SK-N-SH (cell line): Measurements from ENCODE around the gene FRZB. TPM values are rescaled to one million over a fixed set of nuclear protein-coding genes. Genes with fewer than 3 reads are reported as not detected.

Experiments used
- CTCF ChIA-PET: fragments of 300-600, 350-600 bp; formaldehyde crosslinking; extraction: SDS; loops from one replicate; lab custom pipeline; 2021; lab: Yijun Ruan, JAX
- POLR2A ChIA-PET: fragments of 350-600 bp; sonication (Branson Sonifier 250); formaldehyde crosslinking; extraction: SDS; loops from one replicate; lab custom pipeline; 2020; ENCODE audit warnings: antibody characterized with exemption, inconsistent platforms; lab: Yijun Ruan, JAX
- DNase-seq: peaks from one replicate; pipeline ENCODE4 v3.0.0; 2012
- H2AFZ ChIP-seq: fragments of 200-600 bp; sonication (generic); 2 replicates; pipeline ENCODE4 v1.8.1; 2016; ENCODE audit warnings: antibody characterized with exemption, mild to moderate bottlenecking, low read depth
- H3F3A ChIP-seq: fragments of 200-600 bp; sonication (generic); replicated peaks from 2 replicates; pipeline ENCODE3; 2016; ENCODE audit warnings: antibody characterized with exemption, mild to moderate bottlenecking; ENCODE audit not compliant: insufficient read depth
- H3K27ac ChIP-seq, 2 experiments: fragments of 200-500 bp in 1 of 2; fragments of 200-600 bp in 1 of 2; sonication (Bioruptor generic) in 1 of 2; sonication (generic), shearing (Covaris generic) in 1 of 2; 2 replicates each; pipeline versions ENCODE4 v1.5.1 to v1.6.1; 2014 to 2016; ENCODE audit warnings: low read depth in 2 of 2, inconsistent platforms in 1 of 2, low read length in 1 of 2, mild to moderate bottlenecking in 1 of 2, mixed read lengths in 1 of 2
- H3K27me3 ChIP-seq: fragments of 200-600 bp; sonication (generic), shearing (Covaris generic); 2 replicates; pipeline ENCODE4 v1.6.1; 2016; ENCODE audit warnings: mixed run types; ENCODE audit not compliant: insufficient read depth
- H3K36me3 ChIP-seq, 2 experiments: fragments of 200-500 bp in 1 of 2; fragments of 200-600 bp in 1 of 2; sonication (Bioruptor generic) in 1 of 2; sonication (generic) in 1 of 2; replicated peaks in 1 of 2; 2 replicates each; pipeline versions ENCODE3 to v1.5.1; 2014 to 2016; ENCODE audit warnings: low read length in 1 of 2, mild to moderate bottlenecking in 1 of 2; ENCODE audit not compliant: insufficient read depth in 2 of 2, control insufficient read depth in 1 of 2
- H3K4me1 ChIP-seq, 2 experiments: fragments of 200-500 bp in 1 of 2; fragments of 200-600 bp in 1 of 2; sonication (Bioruptor generic) in 1 of 2; sonication (generic), shearing (Covaris generic) in 1 of 2; 2 replicates each; pipeline versions ENCODE4 v1.5.1 to v1.6.1; 2014 to 2016; ENCODE audit warnings: low read depth in 1 of 2, low read length in 1 of 2, mixed run types in 1 of 2; ENCODE audit not compliant: insufficient read depth in 2 of 2, control insufficient read depth in 1 of 2
- H3K4me2 ChIP-seq: fragments of 200-600 bp; sonication (generic), shearing (Covaris generic); 2 replicates; pipeline ENCODE4 v1.6.1; 2017; ENCODE audit warnings: mixed run types
- H3K4me3 ChIP-seq, 2 experiments: fragments of 200-500 bp in 1 of 2; fragments of 200-600 bp in 1 of 2; sonication (Bioruptor generic) in 1 of 2; sonication (generic), shearing (Covaris generic) in 1 of 2; 2 replicates each; pipeline versions ENCODE4 v1.5.1 to v1.8.1; 2014 to 2016; ENCODE audit warnings: low read depth in 2 of 2, inconsistent platforms in 1 of 2, low read length in 1 of 2, mild to moderate bottlenecking in 1 of 2, mixed read lengths in 1 of 2, moderate library complexity in 1 of 2
- H3K79me2 ChIP-seq: fragments of 200-600 bp; sonication (generic); 2 replicates; pipeline ENCODE4 v1.8.1; 2017; ENCODE audit warnings: mild to moderate bottlenecking; ENCODE audit not compliant: insufficient read depth
- H3K9ac ChIP-seq: fragments of 200-600 bp; sonication (generic); 2 replicates; pipeline ENCODE4 v1.6.1; 2017; ENCODE audit warnings: mixed run types
- H3K9me2 ChIP-seq: fragments of 200-600 bp; sonication (generic); 2 replicates; pipeline ENCODE4 v1.6.1; 2017; ENCODE audit warnings: mixed run types
- H3K9me3 ChIP-seq: fragments of 200-600 bp; sonication (generic); 2 replicates; pipeline ENCODE4 v1.6.1; 2017; ENCODE audit warnings: mixed run types, mild to moderate bottlenecking, moderate library complexity
- H4K20me1 ChIP-seq: fragments of 200-600 bp; sonication (generic); 2 replicates; pipeline ENCODE4 v1.6.1; 2017; ENCODE audit warnings: mild to moderate bottlenecking, mixed run types; ENCODE audit not compliant: insufficient read depth
- CTCF ChIP-seq: fragments of 200-600 bp; sonication (generic); IDR thresholded peaks from 2 replicates; pipeline ENCODE4 v1.6.1; 2017; ENCODE audit warnings: antibody characterized with exemption, mild to moderate bottlenecking, moderate library complexity
- FOXJ3 ChIP-seq: sonication (generic); formaldehyde crosslinking; IDR thresholded peaks from 2 replicates; pipeline ENCODE4 v1.5.1; 2020; ENCODE audit warnings: mild to moderate bottlenecking, missing genetic modification reagents
- MXI1 ChIP-seq: IDR thresholded peaks from 2 replicates; pipeline ENCODE4 v1.6.1; 2012; ENCODE audit warnings: mild to moderate bottlenecking, low read depth, low read length, improper control_type of control experiment
- POLR2AphosphoS5 ChIP-seq: IDR thresholded peaks from 2 replicates; pipeline ENCODE4 v1.6.1; 2012; ENCODE audit warnings: low read depth, low read length
- RAD21 ChIP-seq: IDR thresholded peaks from 2 replicates; pipeline ENCODE4 v1.6.1; 2012; ENCODE audit warnings: mild to moderate bottlenecking, low read length
- SIN3A ChIP-seq: IDR thresholded peaks from 2 replicates; pipeline ENCODE4 v1.6.1; 2012; ENCODE audit warnings: low read depth, mild to moderate bottlenecking, low read length, moderate library complexity, borderline replicate concordance
- USF2 ChIP-seq: fragments of 150-350 bp; IDR thresholded peaks from 2 replicates; pipeline ENCODE4 v1.6.1; 2017; ENCODE audit warnings: antibody characterized with exemption, low read length, low read depth, borderline replicate concordance
- WGBS: methylation state at CpG from one replicate; pipeline ENCODE4 v1.1.6; 2017; ENCODE audit warnings: low lambda C conversion rate; 5-methylcytosine and 5-hydroxymethylcytosine counted together
- polyA plus RNA-seq, 3 experiments: library from polyadenylated mRNA; depleted of rRNA; stranded (reverse); fragments of >200 nt; gene quantifications; 2 replicates each; pipeline ENCODE4 v1.2.3, GENCODE V29; 2012
- TF ChIP-seq, protein P1 (sequence below): IDR thresholded peaks from 2 replicates; pipeline ENCODE4 v1.4.0; 2012; ENCODE audit warnings: low read depth, borderline replicate concordance
- TF ChIP-seq, protein P2 (sequence below): IDR thresholded peaks from 2 replicates; pipeline ENCODE4 v1.6.1; 2012; ENCODE audit warnings: mild to moderate bottlenecking, low read depth, low read length, moderate library complexity
- TF ChIP-seq, protein P3 (sequence below): IDR thresholded peaks from 2 replicates; pipeline ENCODE4 v1.4.0; 2012; ENCODE audit warnings: low read depth

Gene FRZB
- polyA plus RNA-seq, 1 of the 3 experiments (the other 2 are of a cell fraction), result 3.5 TPM

DNA sequence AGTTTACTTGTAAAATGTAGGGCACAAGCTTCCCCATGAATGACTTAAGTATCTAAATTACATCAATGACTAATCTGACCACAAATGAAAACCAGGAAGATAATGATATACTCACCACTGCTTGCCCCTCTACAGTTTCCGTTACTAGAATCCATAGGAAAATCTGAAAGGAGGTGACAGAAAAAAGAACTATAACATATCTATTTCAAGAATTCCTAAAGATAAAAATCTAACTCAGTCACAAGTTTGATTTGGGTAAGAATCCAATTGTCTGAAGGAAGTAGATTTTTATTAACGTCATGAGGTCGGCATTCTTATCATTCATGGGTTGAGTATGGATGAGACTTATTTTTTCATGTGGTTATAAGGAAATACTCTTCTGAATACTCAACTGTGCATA lies 7.8 kb downstream of the FRZB start (continued):
- TF ChIP-seq, protein P1, sequence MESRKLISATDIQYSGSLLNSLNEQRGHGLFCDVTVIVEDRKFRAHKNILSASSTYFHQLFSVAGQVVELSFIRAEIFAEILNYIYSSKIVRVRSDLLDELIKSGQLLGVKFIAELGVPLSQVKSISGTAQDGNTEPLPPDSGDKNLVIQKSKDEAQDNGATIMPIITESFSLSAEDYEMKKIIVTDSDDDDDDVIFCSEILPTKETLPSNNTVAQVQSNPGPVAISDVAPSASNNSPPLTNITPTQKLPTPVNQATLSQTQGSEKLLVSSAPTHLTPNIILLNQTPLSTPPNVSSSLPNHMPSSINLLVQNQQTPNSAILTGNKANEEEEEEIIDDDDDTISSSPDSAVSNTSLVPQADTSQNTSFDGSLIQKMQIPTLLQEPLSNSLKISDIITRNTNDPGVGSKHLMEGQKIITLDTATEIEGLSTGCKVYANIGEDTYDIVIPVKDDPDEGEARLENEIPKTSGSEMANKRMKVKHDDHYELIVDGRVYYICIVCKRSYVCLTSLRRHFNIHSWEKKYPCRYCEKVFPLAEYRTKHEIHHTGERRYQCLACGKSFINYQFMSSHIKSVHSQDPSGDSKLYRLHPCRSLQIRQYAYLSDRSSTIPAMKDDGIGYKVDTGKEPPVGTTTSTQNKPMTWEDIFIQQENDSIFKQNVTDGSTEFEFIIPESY, result no peak
- TF ChIP-seq MXI1 (no peak), CTCF (no peak), POLR2AphosphoS5 (peak; percentile 22; the same call in 1 of the 2 replicates), FOXJ3 (CRISPR knock-in tag) (no peak), USF2 (no peak)

DNA sequence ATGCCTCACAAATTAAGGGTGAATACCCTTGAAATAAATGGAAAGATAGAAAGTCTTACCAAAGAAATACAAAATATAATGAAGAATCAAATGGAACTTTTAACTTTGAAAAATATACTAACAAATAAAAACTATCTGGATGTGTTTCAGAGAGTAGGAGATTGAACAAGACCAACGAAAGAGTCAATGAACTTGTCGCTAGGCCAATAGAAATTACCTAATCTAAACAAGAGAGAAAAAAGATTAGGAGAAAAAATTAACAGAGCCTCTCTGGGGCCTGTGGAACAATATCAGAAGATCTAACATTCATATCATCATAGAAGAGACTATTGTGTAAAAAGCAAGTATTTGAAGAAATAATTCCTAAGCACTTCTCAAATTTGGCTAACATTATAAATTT lies 11.1 kb downstream of the FRZB start:
- peaks cover 3 to 11% of the 10 kb centered on the region in 2 experiments; a peak in 3 of 4 replicates for H3K4me1 ChIP-seq
- 0 out of 2 replicates have a peak, but pooled peaks cover 7% of the 10 kb centered on the region for H3K9me3 ChIP-seq
- no peak overlapping the region for H3K9ac ChIP-seq
- no peak overlapping the region for H3K27ac ChIP-seq
- ChIA-PET CTCF (interaction anchor here (0.8 kb wide), 1 partner anchor 125 kb away, joined by 3 read pairs; no protein-coding TSS in a partner anchor), POLR2A (no interaction called here)
- no peaks in the 10 kb centered on the region for H4K20me1 ChIP-seq
- no peak overlapping the region for H3K4me2 ChIP-seq
- H2AFZ ChIP-seq, result no peak overlapping the region
- 96% methylated on average over 2 of the region's 2 CpGs for WGBS
- H3F3A ChIP-seq, result peaks cover 28% of the 10 kb centered on the region
- no peak overlapping the region for H3K4me3 ChIP-seq
- no peak for DNase-seq
- no peaks in the 10 kb centered on the region for H3K79me2 ChIP-seq
- no peaks in the 10 kb centered on the region for H3K27me3 ChIP-seq
- no peaks in the 10 kb centered on the region for H3K36me3 ChIP-seq
- H3K9me2 ChIP-seq, result no peaks in the 10 kb centered on the region
- TF ChIP-seq, protein P2, sequence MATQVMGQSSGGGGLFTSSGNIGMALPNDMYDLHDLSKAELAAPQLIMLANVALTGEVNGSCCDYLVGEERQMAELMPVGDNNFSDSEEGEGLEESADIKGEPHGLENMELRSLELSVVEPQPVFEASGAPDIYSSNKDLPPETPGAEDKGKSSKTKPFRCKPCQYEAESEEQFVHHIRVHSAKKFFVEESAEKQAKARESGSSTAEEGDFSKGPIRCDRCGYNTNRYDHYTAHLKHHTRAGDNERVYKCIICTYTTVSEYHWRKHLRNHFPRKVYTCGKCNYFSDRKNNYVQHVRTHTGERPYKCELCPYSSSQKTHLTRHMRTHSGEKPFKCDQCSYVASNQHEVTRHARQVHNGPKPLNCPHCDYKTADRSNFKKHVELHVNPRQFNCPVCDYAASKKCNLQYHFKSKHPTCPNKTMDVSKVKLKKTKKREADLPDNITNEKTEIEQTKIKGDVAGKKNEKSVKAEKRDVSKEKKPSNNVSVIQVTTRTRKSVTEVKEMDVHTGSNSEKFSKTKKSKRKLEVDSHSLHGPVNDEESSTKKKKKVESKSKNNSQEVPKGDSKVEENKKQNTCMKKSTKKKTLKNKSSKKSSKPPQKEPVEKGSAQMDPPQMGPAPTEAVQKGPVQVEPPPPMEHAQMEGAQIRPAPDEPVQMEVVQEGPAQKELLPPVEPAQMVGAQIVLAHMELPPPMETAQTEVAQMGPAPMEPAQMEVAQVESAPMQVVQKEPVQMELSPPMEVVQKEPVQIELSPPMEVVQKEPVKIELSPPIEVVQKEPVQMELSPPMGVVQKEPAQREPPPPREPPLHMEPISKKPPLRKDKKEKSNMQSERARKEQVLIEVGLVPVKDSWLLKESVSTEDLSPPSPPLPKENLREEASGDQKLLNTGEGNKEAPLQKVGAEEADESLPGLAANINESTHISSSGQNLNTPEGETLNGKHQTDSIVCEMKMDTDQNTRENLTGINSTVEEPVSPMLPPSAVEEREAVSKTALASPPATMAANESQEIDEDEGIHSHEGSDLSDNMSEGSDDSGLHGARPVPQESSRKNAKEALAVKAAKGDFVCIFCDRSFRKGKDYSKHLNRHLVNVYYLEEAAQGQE, result no peak
- no peak for TF ChIP-seq RAD21
- TF ChIP-seq SIN3A, result no peak
- TF ChIP-seq FOXJ3 (CRISPR knock-in tag), result no peak
- TF ChIP-seq, protein P3, sequence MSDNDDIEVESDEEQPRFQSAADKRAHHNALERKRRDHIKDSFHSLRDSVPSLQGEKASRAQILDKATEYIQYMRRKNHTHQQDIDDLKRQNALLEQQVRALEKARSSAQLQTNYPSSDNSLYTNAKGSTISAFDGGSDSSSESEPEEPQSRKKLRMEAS, result no peak
